Measurements from ENCODE around the gene PARD6B. TPM values are rescaled to one million over a fixed set of nuclear protein-coding genes. Genes with fewer than 3 reads are reported as not detected.
"Not testable (repeated sequence)": the region's sequence is repeated elsewhere in the genome, so short reads cannot be mapped to it uniquely, and the experiment has no call there.

The PARD6B gene
- total RNA-seq, 1 donor from 2014 or later, result 4.7 TPM

GRCh38 chr20:50753152-50753551, 21.8 kb downstream of the PARD6B start:
- Mint-ChIP-seq H3K4me1 (ENCODE audit: low read depth) (no peaks in the 10 kb centered on the region), H3K9me3 (no peaks in the 10 kb centered on the region), H3K27me3 (ENCODE audit: low read depth) (no peaks in the 10 kb centered on the region), H3K4me3 (ENCODE audit: low read depth) (no peak overlapping the region), H3K36me3 (ENCODE audit: low read depth) (peaks cover 7% of the 10 kb centered on the region), H3K27ac (no peak overlapping the region)
- intact Hi-C loops (cut with micrococcal nuclease), result no loop called here
- no peak for DNase-seq (ENCODE audit: low spot score)

- intact Hi-C loops (cut with micrococcal nuclease), result no loop called here
- Mint-ChIP-seq H3K36me3 (ENCODE audit: low read depth) (peaks cover 7% of the 10 kb centered on the region), H3K4me1 (ENCODE audit: low read depth) (no peaks in the 10 kb centered on the region), H3K27me3 (ENCODE audit: low read depth) (no peaks in the 10 kb centered on the region), H3K9me3 (no peaks in the 10 kb centered on the region), H3K4me3 (ENCODE audit: low read depth) (no peak overlapping the region), H3K27ac (no peak overlapping the region)
- no peak for DNase-seq (ENCODE audit: low spot score)
Measured at GRCh38 chr20:50754420-50754819, 23.0 kb downstream of the PARD6B start.

- DNase-seq (ENCODE audit: low spot score), result no peak
- peaks cover 3% of the 10 kb centered on the region for H3K27me3 Mint-ChIP-seq (ENCODE audit: low read depth)
- H3K4me1 Mint-ChIP-seq (ENCODE audit: low read depth), result no peaks in the 10 kb centered on the region
- no peaks in the 10 kb centered on the region for H3K9me3 Mint-ChIP-seq
- no peak overlapping the region for H3K4me3 Mint-ChIP-seq (ENCODE audit: low read depth)
- H3K27ac Mint-ChIP-seq, result no peak overlapping the region
- no peaks in the 10 kb centered on the region for H3K36me3 Mint-ChIP-seq (ENCODE audit: low read depth)
- intact Hi-C loops (cut with micrococcal nuclease), result no loop called here
Measured at GRCh38 chr20:50756447-50756846, 25.1 kb downstream of the PARD6B start.

- no peaks in the 10 kb centered on the region for H3K9me3 Mint-ChIP-seq
- no peaks in the 10 kb centered on the region for H3K4me1 Mint-ChIP-seq (ENCODE audit: low read depth)
- H3K27ac Mint-ChIP-seq, result no peak overlapping the region
- intact Hi-C loops (cut with micrococcal nuclease), result no loop called here
- H3K4me3 Mint-ChIP-seq (ENCODE audit: low read depth), result no peak overlapping the region
- peaks cover 3% of the 10 kb centered on the region for H3K27me3 Mint-ChIP-seq (ENCODE audit: low read depth)
- no peak for DNase-seq (ENCODE audit: low spot score)
- H3K36me3 Mint-ChIP-seq (ENCODE audit: low read depth), result no peaks in the 10 kb centered on the region
Measured at GRCh38 chr20:50758469-50758868, 27.1 kb downstream of the PARD6B start.

- H3K9me3 Mint-ChIP-seq, result no peaks in the 10 kb centered on the region
- H3K27ac Mint-ChIP-seq, result no peak overlapping the region
- H3K4me3 Mint-ChIP-seq (ENCODE audit: low read depth), result no peak overlapping the region
- intact Hi-C loops (cut with micrococcal nuclease), result no loop called here
- H3K27me3 Mint-ChIP-seq (ENCODE audit: low read depth), result peaks cover 3% of the 10 kb centered on the region
- H3K4me1 Mint-ChIP-seq (ENCODE audit: low read depth), result no peaks in the 10 kb centered on the region
- no peak for DNase-seq (ENCODE audit: low spot score)
- H3K36me3 Mint-ChIP-seq (ENCODE audit: low read depth), result no peaks in the 10 kb centered on the region
Measured at GRCh38 chr20:50758992-50759391, 27.6 kb downstream of the PARD6B start.

GRCh38 chr20:50759678-50760077, 28.3 kb downstream of the PARD6B start:
- no peak overlapping the region for H3K4me3 Mint-ChIP-seq (ENCODE audit: low read depth)
- intact Hi-C loops (cut with micrococcal nuclease), result no loop called here
- no peaks in the 10 kb centered on the region for H3K36me3 Mint-ChIP-seq (ENCODE audit: low read depth)
- no peak for DNase-seq (ENCODE audit: low spot score)
- no peaks in the 10 kb centered on the region for H3K4me1 Mint-ChIP-seq (ENCODE audit: low read depth)
- H3K27ac Mint-ChIP-seq, result no peak overlapping the region
- H3K27me3 Mint-ChIP-seq (ENCODE audit: low read depth), result peaks cover 3% of the 10 kb centered on the region
- H3K9me3 Mint-ChIP-seq, result no peaks in the 10 kb centered on the region

GRCh38 chr20:50762045-50762422, 30.7 kb downstream of the PARD6B start:
- intact Hi-C loops (cut with micrococcal nuclease), result no loop called here
- no peak overlapping the region for H3K27ac Mint-ChIP-seq
- no peaks in the 10 kb centered on the region for H3K9me3 Mint-ChIP-seq
- DNase-seq (ENCODE audit: low spot score), result no peak
- no peak overlapping the region for H3K4me3 Mint-ChIP-seq (ENCODE audit: low read depth)
- H3K4me1 Mint-ChIP-seq (ENCODE audit: low read depth), result no peaks in the 10 kb centered on the region
- no peaks in the 10 kb centered on the region for H3K36me3 Mint-ChIP-seq (ENCODE audit: low read depth)
- peaks cover 3% of the 10 kb centered on the region for H3K27me3 Mint-ChIP-seq (ENCODE audit: low read depth)

- no peaks in the 10 kb centered on the region for H3K4me1 Mint-ChIP-seq (ENCODE audit: low read depth)
- H3K36me3 Mint-ChIP-seq (ENCODE audit: low read depth), result no peaks in the 10 kb centered on the region
- intact Hi-C loops (cut with micrococcal nuclease), result no loop called here
- no peak for DNase-seq (ENCODE audit: low spot score)
- no peak overlapping the region for H3K27ac Mint-ChIP-seq
- H3K27me3 Mint-ChIP-seq (ENCODE audit: low read depth), result peaks cover 3% of the 10 kb centered on the region
- no peak overlapping the region for H3K4me3 Mint-ChIP-seq (ENCODE audit: low read depth)
- H3K9me3 Mint-ChIP-seq, result no peaks in the 10 kb centered on the region
Measured at GRCh38 chr20:50762435-50763220, 31.2 kb downstream of the PARD6B start.

GRCh38 chr20:50763550-50764458, 32.4 kb downstream of the PARD6B start:
- H3K27ac Mint-ChIP-seq; DNase-seq (ENCODE audit: low spot score); H3K9me3 Mint-ChIP-seq; H3K36me3 Mint-ChIP-seq (ENCODE audit: low read depth); intact Hi-C loops (cut with micrococcal nuclease); H3K27me3 Mint-ChIP-seq (ENCODE audit: low read depth); H3K4me3 Mint-ChIP-seq (ENCODE audit: low read depth); H3K4me1 Mint-ChIP-seq (ENCODE audit: low read depth): not testable (repeated sequence)

GRCh38 chr20:50765251-50765650, 33.9 kb downstream of the PARD6B start:
- H3K4me1 Mint-ChIP-seq (ENCODE audit: low read depth); H3K36me3 Mint-ChIP-seq (ENCODE audit: low read depth); H3K27ac Mint-ChIP-seq; H3K27me3 Mint-ChIP-seq (ENCODE audit: low read depth); H3K9me3 Mint-ChIP-seq; intact Hi-C loops (cut with micrococcal nuclease); H3K4me3 Mint-ChIP-seq (ENCODE audit: low read depth); DNase-seq (ENCODE audit: low spot score): not testable (repeated sequence)

- Mint-ChIP-seq H3K27ac (no peak overlapping the region), H3K4me1 (ENCODE audit: low read depth) (no peaks in the 10 kb centered on the region), H3K9me3 (no peaks in the 10 kb centered on the region), H3K4me3 (ENCODE audit: low read depth) (no peak overlapping the region), H3K36me3 (ENCODE audit: low read depth) (no peaks in the 10 kb centered on the region), H3K27me3 (ENCODE audit: low read depth) (peaks cover 3% of the 10 kb centered on the region)
- no peak for DNase-seq (ENCODE audit: low spot score)
- intact Hi-C loops (cut with micrococcal nuclease), result no loop called here
Measured at GRCh38 chr20:50765674-50766073, 34.3 kb downstream of the PARD6B start.

- H3K27ac Mint-ChIP-seq; H3K27me3 Mint-ChIP-seq (ENCODE audit: low read depth); H3K4me1 Mint-ChIP-seq (ENCODE audit: low read depth); DNase-seq (ENCODE audit: low spot score); H3K9me3 Mint-ChIP-seq; H3K4me3 Mint-ChIP-seq (ENCODE audit: low read depth); H3K36me3 Mint-ChIP-seq (ENCODE audit: low read depth); intact Hi-C loops (cut with micrococcal nuclease): not testable (repeated sequence)
Measured at GRCh38 chr20:50766955-50767809, 35.8 kb downstream of the PARD6B start.
